ENCODE results near the gene MYT1.

GRCh38 chr20:64244281-64244805, 80.1 kb downstream of the MYT1 start:
- TF ChIP-seq, protein P1, sequence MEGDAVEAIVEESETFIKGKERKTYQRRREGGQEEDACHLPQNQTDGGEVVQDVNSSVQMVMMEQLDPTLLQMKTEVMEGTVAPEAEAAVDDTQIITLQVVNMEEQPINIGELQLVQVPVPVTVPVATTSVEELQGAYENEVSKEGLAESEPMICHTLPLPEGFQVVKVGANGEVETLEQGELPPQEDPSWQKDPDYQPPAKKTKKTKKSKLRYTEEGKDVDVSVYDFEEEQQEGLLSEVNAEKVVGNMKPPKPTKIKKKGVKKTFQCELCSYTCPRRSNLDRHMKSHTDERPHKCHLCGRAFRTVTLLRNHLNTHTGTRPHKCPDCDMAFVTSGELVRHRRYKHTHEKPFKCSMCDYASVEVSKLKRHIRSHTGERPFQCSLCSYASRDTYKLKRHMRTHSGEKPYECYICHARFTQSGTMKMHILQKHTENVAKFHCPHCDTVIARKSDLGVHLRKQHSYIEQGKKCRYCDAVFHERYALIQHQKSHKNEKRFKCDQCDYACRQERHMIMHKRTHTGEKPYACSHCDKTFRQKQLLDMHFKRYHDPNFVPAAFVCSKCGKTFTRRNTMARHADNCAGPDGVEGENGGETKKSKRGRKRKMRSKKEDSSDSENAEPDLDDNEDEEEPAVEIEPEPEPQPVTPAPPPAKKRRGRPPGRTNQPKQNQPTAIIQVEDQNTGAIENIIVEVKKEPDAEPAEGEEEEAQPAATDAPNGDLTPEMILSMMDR (conservative IDR thresholded peaks at IDR 0.05; ENCODE audit: low read depth, low read length) = no peak
- no peak for TF ChIP-seq EZH2 (IDR thresholded peaks at IDR 0.05; ENCODE audit: low read length, unreplicated experiment)

Data from PC-3 (cell line).